Left lung (tissue), 10 donors: ENCODE data around the gene DCDC1. TPM values are rescaled to one million over a fixed set of nuclear protein-coding genes. Genes with fewer than 3 reads are reported as not detected.
"Not testable (repeated sequence)": the region's sequence is repeated elsewhere in the genome, so short reads cannot be mapped to it uniquely, and the experiment has no call there.

ENCODE experiments used
- ATAC-seq: fragments of 200-7000 bp; cut with Tn5 transposase; one replicate; pipeline ENCODE4 v1.9.1; 2020; ENCODE audit warnings: moderate library complexity
- DNase-seq, 4 donors: peaks; one replicate each; pipeline ENCODE4 v3.0.0-alpha.2; 2013 to 2020
- H3K27ac ChIP-seq, 2 donors: fragments of 200-600 bp; sonication (generic) in 1 of 2; one replicate each; pipeline versions ENCODE4 v1.5.0 to v1.8.0; 2020 to 2021
- H3K27me3 ChIP-seq, 2 donors: fragments of 200-600 bp; sonication (generic) in 1 of 2; one replicate each; pipeline versions ENCODE4 v1.5.0 to v1.8.0; 2020 to 2021
- H3K36me3 ChIP-seq, 2 donors: fragments of 200-600 bp; sonication (generic) in 1 of 2; one replicate each; pipeline versions ENCODE4 v1.5.0 to v1.8.0; 2020 to 2021
- H3K4me1 ChIP-seq, 2 donors: fragments of 200-600 bp; one replicate each; pipeline ENCODE4 v1.8.0; 2021
- H3K4me3 ChIP-seq, 2 donors: fragments of 200-600 bp; sonication (generic) in 1 of 2; one replicate each; pipeline versions ENCODE4 v1.5.0 to v1.8.0; 2020 to 2021; ENCODE audit warnings: mild to moderate bottlenecking in 1 of 2
- H3K9me3 ChIP-seq, 2 donors: fragments of 200-600 bp; sonication (generic) in 1 of 2; one replicate each; pipeline versions ENCODE4 v1.5.0 to v1.8.0; 2020 to 2021
- CTCF ChIP-seq, 2 donors: fragments of 200-600 bp; sonication (generic) in 1 of 2; IDR thresholded peaks; one replicate each; pipeline versions ENCODE4 v1.5.0 to v1.8.0; 2021; ENCODE audit warnings: antibody characterized with exemption in 2 of 2
- intact Hi-C, 2 donors: fragments of 100-400 bp; cut with DNase I; formaldehyde crosslinking; loops; one replicate each; pipeline versions ENCODE4 v1.11.2 to v1.14.2; 2022
- polyA plus RNA-seq, 6 donors: library from polyadenylated mRNA; unstranded; fragments of 120-200 nt; gene quantifications; one replicate each; pipeline ENCODE4 v1.2.1, GENCODE V29; 2013; ENCODE audit not compliant: insufficient read length in 6 of 6
- total RNA-seq, 2 donors: library from RNA; stranded (reverse); fragmentation: NEBNext Ultra II Directional; extraction: Animal tissue kit (Norgen Biotek cat#: 25700); gene quantifications; one replicate each; pipeline ENCODE4 v1.2.1, GENCODE V29; 2021
- donor health status: DM: no; HTN: yes; CAD: no.
- donor health status: DM: no; HTN: no; CAD: no.

Gene DCDC1
- total and polyA plus RNA-seq, 8 donors: 0.09 to 3.3 (median 2.0) TPM

- no peaks in the 10 kb centered on the region for H3K4me1 ChIP-seq
- TF ChIP-seq CTCF (IDR thresholded peaks at IDR 0.05): no peak
- intact Hi-C loops: no loop called here
Observed at GRCh38 chr11:30949838-30950237, 419.7 kb downstream of the DCDC1 start.

GRCh38 chr11:30947715-30948114 lies 421.8 kb downstream of the DCDC1 start:
- H3K4me3 ChIP-seq, DNase-seq, intact Hi-C loops, H3K36me3 ChIP-seq, H3K4me1 ChIP-seq, ATAC-seq, H3K27me3 ChIP-seq, H3K27ac ChIP-seq: not testable (repeated sequence)
- peaks cover 0 to 12% of the 10 kb centered on the region in 2 donors for H3K9me3 ChIP-seq

More at GRCh38 chr11:30949838-30950237, 419.7 kb downstream of the DCDC1 start:
- H3K27me3 ChIP-seq: no peaks in the 10 kb centered on the region
- DNase-seq (no peak), ATAC-seq (no peak)
- no peaks in the 10 kb centered on the region for H3K36me3 ChIP-seq
- H3K9me3 ChIP-seq: peaks cover 0 to 12% of the 10 kb centered on the region in 2 donors
- H3K27ac ChIP-seq: no peak overlapping the region
- H3K4me3 ChIP-seq: no peak overlapping the region

DNA sequence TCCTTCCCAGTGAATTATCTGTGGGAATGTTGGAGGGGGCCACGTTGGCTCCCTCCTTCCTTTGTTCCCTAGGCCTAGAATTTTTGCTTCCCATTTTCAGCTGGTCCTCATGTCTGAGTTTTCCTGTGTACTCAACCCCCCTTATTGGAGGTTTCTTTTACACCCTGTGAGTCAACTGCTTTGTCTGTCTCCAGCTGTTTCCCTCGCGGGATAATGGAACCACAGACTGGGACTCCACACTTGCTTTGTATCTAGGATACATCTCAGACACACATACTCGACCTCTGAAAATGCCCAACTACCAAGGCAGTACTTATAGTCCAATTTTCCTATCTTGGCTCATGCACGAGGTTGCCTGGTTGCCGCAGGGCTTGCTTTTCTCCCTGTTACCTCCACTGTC lies 430.7 kb downstream of the DCDC1 start:
- no peaks in the 10 kb centered on the region for H3K4me1 ChIP-seq
- DNase-seq (no peak), ATAC-seq (no peak)

DNA sequence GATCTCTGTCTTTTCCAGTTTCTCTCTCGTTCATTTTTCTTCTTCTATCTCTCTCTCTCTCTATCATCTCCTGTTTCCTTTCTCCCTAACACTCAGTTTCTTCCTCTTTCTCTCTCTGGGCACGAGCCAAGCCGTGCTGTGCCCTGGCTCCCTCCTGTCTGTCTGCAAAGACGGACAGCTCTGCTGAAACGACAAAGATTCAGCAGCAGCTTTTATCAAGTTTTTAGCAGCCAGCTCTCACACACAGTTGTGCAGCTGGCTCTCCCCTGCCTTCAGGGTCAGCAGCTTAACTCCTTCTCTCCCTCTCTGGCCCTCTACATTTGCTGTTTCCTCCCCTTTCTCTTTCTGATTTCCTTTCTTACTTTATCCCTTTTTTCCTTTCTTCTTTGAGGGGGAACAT lies 431.4 kb downstream of the DCDC1 start:
- intact Hi-C loops: no loop called here
- no peaks in the 10 kb centered on the region for H3K4me1 ChIP-seq
- no peaks in the 10 kb centered on the region for H3K36me3 ChIP-seq
- ATAC-seq (no peak), DNase-seq (peak in 1 of 4 donors; percentile 10)
- no peaks in the 10 kb centered on the region for H3K27me3 ChIP-seq
- no peak for TF ChIP-seq CTCF (IDR thresholded peaks at IDR 0.05)
- H3K4me3 ChIP-seq: no peak overlapping the region
- peaks cover 0 to 12% of the 10 kb centered on the region in 2 donors for H3K9me3 ChIP-seq
- no peak overlapping the region for H3K27ac ChIP-seq

More for the DNA sequence above, 430.7 kb downstream of the DCDC1 start:
- H3K27me3 ChIP-seq: no peaks in the 10 kb centered on the region
- no peak overlapping the region for H3K27ac ChIP-seq
- intact Hi-C loops: no loop called here
- no peak for TF ChIP-seq CTCF (IDR thresholded peaks at IDR 0.05)
- peaks cover 0 to 12% of the 10 kb centered on the region in 2 donors for H3K9me3 ChIP-seq
- no peak overlapping the region for H3K4me3 ChIP-seq
- no peaks in the 10 kb centered on the region for H3K36me3 ChIP-seq

- intact Hi-C loops: no loop called here
- DNase-seq: peak in 1 of 4 donors; percentile 12
- no peak for TF ChIP-seq CTCF (IDR thresholded peaks at IDR 0.05)
Observed at GRCh38 chr11:30936491-30936890, 433.0 kb downstream of the DCDC1 start.

GRCh38 chr11:30935861-30936260 lies 433.7 kb downstream of the DCDC1 start:
- Histone ChIP-seq H3K4me3 (no peak overlapping the region), H3K4me1 (no peaks in the 10 kb centered on the region), H3K36me3 (no peaks in the 10 kb centered on the region), H3K9me3 (peaks cover 0 to 12% of the 10 kb centered on the region in 2 donors), H3K27ac (no peak overlapping the region), H3K27me3 (no peaks in the 10 kb centered on the region)
- DNase-seq: no peak
- no peak for ATAC-seq
- intact Hi-C loops: no loop called here
- TF ChIP-seq CTCF (IDR thresholded peaks at IDR 0.05): no peak

More at GRCh38 chr11:30936491-30936890, 433.0 kb downstream of the DCDC1 start:
- no peaks in the 10 kb centered on the region for H3K36me3 ChIP-seq
- no peaks in the 10 kb centered on the region for H3K27me3 ChIP-seq
- H3K9me3 ChIP-seq: peaks cover 0 to 12% of the 10 kb centered on the region in 2 donors
- no peak for ATAC-seq
- no peaks in the 10 kb centered on the region for H3K4me1 ChIP-seq
- H3K27ac ChIP-seq: no peak overlapping the region
- no peak overlapping the region for H3K4me3 ChIP-seq
